ENCODE results near the gene CORO2B.

CORO2B gene

DNA sequence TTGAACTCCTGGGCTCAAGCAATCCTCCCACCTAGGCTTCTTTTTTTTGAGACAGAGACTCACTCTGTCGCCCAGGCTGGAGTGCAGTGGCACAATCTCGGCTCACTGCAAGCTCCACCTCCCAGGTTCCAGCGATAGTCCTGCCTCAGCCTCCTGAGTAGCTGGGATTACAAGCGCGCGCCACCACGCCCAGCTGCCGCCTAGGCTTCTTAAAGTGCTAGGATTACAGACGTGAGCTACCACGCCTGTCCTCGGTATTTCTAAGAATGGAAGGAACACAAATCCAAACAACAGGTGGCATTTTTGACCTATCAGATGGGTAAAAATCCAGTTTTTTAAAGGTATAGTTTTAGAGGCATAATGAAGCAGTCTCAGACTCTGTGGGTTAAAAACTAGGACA, 128.1 kb downstream of the CORO2B start:
- no peak for DNase-seq

DNA sequence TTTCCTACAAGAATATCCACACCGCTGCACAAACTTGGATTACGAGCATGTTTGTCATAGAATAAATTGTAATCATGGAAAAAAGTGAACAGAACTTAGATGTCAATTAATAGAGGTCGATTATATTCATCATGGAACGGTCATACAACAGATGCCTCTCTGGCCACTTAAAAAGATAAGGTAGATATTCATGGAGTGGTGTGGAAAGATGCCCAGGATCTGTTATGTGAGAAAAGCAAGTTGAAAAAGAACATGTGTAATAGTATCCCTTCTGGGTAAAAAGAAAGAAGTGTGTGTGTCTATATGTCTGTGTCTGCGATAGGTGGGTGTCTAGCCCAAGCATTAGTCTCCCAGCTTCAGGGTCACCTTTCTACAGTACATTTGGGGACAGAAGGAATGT, 128.6 kb downstream of the CORO2B start:
- DNase-seq = no peak

DNA sequence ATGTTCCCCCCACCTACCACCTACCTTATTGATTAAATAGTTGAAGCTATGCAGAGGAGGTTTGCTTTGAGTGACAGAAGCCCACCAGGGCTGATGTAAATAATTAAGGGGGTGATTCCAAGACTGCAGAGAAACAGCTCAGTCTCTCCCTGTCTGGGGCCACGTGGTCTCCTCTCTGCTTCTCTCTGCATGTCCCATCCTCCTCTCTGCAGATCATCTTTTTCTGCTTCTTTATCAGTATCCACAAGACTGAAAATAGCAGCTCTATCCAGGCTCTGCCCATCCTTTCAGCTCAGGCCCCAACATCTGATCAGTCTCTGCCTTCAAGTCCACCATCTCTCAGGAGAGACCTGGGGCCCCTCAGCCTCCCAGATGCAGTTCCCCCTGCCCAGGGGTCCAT, 131.1 kb downstream of the CORO2B start:
- DNase-seq = no peak

DNA sequence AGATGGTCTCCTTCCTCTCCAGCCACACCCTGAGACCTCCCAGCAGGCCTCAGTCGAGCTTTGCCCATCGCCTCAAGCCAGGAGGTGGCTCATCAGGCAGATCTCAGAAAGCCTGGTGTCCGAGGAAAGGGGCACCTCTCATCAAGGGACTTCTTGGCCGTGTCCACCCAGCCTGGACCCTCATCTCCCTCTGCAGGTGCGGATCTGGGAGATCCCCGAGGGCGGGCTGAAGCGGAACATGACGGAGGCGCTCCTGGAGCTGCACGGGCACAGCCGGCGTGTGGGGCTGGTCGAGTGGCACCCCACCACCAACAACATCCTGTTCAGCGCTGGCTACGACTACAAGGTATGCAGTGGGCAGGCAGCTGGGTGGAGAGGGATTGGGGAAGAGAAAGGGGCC, 131.7 kb downstream of the CORO2B start:
- no peak for DNase-seq

DNA sequence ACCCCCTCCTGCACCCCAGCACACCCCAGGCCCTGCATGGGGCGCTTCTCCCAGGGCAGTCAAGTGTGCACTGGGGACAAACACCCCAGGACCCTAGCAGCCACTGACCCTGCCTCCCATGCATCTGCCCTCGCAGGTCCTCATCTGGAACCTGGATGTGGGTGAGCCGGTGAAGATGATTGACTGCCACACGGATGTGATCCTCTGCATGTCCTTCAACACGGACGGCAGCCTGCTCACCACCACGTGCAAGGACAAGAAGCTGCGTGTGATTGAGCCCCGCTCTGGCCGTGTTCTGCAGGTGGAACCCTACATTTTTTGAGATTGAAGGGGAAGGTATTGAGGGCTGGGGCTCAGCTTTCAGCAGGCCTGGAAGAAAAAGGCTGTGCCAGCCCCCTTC, 132.6 kb downstream of the CORO2B start:
- no peak for DNase-seq

DNA sequence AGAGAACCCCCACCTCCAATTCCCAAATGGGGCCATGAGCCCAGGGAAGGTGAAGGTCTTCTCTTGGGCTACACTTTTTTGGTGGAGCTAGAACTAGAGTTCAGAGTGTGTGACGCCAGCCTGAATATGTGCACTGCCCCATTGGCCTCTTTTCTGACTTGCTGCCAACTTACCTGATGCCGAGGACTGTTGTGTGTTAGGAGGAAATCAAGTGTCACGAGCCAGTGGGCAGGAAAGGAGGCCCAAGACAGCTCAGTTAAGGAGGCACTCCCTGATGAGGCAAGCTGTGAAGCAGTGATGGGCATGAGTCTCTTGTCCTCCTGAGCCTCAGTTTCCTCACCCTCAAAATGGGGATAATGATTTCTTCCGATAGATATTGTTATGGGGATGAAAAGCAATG, 134.1 kb downstream of the CORO2B start:
- DNase-seq = no peak

DNA sequence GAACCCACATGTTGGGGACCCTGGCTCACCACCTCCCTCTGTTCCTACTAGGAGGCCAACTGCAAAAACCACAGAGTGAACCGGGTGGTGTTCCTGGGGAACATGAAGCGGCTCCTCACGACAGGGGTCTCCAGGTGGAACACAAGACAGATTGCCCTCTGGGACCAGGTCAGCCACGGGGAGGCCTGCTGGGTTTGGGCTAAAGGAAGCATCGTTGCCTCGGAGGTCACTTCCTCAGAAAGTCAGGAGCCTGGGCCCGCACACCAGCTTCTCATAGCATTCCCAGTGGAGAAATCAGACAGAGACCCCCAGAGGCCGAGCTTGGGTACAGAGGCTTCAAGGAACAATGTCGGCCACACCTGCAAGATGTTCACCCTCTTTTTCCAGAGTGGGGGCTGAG, 135.1 kb downstream of the CORO2B start:
- no peak for DNase-seq

DNA sequence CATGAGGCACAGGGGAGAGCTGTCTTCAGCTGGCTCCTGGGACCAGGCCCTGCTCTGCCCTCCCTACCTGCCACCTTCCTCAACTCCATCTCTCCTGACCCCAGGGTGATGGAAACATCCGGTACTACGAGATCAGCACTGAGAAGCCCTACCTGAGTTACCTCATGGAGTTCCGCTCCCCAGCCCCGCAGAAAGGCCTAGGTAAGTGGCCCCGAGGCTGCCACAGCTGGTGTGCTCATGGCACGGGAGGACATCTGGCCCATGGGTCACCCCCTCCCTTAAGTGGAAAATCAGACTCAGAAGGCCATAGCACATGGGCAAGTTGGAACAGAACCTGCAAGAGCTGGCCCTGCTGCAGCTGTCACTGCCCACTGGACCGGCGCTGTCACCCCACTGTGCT, 136.3 kb downstream of the CORO2B start:
- no peak for DNase-seq

DNA sequence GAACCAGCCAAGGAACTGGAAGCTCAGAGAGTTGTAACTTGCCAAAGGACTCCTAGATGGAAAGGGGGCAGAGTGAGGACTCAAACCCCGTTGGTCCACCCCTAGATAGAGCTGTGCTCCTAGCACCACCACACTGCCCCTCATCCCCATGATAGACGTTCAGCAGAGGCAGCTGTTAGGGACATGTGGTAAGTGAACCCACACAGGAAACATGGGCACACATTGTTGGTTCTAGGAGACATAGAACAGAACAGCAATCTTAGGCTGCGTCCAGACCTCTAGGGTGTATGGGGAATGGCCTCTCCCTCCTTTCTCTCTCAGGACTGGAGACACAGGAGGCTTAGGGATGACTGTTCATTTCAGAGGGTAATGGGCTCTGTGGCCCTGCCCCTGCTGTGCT, 139.2 kb downstream of the CORO2B start:
- DNase-seq = no peak

DNA sequence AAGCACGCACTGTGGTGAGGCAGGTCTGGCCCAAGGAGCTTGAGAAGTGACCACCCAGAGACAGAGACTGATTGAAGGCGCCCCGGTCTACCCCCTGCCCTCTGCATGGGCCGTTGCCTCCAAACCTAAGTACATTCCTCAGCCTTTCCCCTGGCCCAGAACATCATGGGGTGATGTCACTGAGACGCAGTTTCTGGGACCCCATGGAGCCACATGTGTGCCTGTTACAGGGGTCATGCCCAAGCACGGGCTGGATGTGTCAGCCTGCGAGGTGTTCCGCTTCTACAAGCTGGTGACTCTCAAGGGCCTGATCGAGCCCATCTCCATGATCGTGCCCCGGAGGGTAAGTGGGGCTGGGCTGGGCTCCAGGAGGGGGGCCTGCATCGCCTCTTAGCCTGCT, 139.7 kb downstream of the CORO2B start:
- no peak for DNase-seq

DNA sequence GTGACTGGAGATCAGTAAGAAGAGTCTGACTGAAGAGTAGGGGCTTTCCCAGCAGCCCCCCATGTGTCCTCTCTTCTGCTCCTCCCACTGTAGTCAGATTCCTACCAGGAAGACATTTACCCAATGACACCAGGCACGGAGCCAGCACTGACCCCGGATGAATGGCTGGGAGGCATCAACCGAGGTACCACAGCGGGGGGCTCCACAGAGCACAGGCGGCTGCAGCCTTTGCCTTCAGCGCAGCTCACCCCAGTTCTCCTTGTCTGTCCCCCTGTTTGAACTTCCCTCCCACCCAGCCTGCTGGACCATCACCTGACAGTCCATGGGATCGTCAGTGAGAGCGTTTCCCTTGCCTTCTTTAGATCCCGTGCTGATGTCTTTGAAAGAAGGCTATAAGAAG, 140.3 kb downstream of the CORO2B start:
- no peak for DNase-seq

DNA sequence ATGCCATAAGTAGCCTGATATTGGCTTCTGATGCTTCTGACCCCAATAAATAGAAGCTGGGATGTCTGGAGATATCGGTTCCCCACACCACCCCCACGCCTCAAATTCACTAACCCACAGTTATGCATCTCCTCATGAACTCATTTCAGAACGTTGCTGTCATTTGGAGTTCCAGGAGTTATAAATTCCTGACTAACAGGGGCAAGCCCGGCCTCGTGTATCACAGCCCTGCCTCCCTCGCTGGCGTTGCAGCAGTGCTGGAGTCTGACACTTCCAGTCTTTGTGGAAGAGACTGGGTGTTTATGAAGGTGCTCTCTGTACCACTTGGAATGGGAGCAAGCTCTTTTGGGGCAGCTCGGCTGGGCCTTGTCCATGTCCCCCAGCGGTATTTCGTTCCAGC, 140.9 kb downstream of the CORO2B start:
- no peak for DNase-seq

DNA sequence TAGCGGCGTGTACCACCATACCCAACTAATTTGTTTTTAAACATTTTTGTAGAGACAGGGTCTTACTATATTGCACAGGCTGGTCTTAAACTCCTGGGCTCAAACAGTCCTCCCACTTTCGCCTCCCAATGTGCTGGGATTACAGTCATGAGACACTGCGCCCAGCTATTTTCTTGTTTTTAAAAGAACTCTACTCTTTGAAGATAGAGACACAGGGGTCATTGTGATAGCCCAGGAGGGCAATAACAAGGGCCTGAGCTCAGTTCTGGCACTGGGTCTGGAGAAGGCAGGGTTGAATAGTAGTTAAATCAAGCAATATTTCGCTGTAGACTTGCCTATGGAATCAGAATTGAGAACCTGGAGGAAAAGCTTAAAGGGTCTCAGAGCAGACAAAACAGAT, 143.1 kb downstream of the CORO2B start:
- no peak for DNase-seq

DNA sequence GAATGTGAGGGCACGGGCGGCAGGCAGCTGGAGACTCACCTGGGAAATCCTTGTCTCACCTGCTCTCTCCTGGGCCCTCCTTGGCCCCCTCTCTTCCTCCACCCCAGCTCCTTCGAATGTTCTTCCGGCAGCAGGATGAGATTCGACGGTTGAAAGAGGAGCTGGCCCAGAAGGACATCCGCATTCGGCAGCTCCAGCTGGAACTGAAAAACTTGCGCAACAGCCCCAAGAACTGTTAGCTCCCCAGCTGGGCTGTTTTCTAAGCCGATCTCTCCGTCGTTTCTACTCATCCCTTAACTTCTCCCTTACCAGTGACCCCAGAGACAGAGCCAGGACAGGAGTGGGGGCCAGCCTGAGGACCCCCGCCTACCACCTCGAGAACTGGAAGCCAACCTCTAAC, 146.9 kb downstream of the CORO2B start:
- DNase-seq = no peak

DNA sequence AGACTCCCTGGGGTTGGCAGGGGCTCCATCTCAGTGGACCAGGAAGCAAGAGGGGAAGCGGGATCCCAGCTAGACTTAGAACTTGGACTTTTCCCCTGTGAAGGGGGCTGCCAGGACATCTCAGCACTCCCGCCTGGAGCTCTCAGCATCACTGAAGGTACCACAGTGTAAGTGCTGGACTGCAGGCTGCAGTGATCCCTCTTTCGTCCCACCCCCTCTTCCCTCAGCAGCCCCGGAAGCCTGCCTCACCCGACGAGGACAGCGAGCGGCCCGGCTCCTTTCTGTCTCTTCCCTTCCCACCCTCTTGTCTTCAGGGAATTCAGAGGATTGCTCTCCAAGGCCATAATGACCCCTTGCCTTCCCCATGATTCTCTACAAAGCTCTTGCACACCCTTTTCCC, 147.5 kb downstream of the CORO2B start:
- no peak for DNase-seq

DNA sequence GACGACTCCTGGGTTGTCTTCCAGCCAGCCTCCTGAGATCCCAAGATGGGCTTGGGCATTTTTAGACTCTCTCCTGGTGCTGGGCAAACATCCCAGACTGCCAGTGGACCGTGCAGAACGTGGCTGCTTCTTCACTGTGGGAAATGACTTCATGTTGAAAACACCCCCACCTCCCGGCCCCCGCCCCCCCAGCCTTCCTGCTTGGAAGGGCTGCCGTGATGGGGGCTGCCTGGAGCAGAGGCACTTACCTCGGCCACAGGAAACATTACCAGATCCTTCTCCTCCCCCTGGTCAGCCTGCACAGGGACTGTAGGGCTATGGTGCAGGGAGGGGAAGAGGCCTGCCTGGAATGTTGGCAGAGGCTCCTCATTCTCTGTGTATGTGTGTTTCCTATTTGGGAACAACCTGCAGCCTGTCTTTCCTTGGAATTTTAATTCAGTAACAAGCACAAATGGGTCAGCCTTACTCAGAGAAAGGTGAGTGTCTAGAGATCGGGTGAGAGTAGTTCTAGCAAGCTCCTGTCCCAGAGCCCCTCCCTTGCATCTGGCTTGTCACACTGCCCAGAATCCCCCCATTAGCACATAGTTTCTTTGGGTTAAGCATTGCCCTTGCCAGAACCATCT, 151.1 kb downstream of the CORO2B start:
- no peak for DNase-seq

DNA sequence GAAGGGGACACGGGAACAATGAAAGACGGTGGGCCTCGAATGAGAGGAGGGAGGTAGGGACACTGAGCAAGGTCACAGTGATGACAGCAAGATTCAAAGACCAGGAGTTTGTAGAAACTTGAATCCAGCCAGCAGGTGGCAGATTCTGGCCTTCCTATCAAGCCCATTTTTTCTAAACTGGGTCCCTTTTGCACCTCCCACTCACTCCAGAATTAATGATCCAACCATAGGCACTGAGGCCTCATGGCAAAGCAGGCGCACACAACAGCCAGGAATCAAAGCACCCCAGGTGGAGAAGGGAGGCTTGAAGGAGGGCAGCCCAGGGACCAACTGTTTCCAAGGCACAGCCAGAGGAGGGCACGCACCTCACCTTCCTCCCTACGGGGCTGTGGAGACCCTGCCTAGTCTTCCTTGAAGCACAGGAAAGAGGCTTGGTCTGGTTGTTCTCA, 151.7 kb downstream of the CORO2B start:
- no peak for DNase-seq

DNA sequence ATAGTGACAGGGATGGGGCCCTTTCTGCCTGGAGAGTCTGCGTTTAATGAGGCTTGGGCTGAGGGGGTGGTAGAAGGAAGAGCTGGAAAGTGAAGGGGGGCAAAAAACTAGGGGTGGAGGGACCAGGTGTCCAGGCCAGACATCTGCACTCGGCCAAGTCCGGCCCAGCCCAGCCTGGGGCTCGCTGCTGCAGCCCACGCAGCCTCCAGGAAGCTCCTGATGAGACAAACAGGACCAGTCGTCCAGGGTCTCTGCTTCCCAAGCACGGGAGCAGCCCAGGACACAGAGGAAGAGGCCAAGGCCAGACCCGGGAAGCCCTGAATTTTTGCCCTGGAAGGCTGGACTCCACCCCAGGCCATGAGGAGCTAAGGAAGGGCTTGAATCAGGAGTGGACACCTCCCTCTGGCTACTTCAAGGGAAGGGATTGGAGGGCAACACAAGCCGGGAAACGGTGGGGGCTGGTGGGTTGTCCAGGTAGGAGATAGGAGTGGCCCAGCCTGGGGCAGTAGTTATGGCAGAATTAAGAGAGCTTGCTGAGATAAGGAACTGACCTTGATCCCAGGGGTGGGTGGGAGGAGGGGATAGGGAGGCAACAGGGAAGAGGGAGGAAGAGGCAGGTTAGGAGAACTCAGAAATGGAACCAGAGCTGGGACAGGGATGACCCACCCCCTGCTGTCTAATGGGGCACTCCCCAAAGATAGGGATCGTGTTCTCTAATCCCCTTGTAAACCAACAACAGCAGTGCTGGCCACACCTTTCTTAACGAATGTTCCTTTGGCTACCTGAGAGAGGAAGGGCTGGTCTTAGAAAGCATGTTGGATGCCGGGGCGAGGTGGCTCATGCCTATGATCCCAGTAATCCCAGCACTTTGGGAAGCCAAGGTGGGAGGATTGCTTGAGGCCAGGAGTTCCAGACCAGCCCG, 152.4 kb downstream of the CORO2B start:
- DNase-seq = no peak

DNA sequence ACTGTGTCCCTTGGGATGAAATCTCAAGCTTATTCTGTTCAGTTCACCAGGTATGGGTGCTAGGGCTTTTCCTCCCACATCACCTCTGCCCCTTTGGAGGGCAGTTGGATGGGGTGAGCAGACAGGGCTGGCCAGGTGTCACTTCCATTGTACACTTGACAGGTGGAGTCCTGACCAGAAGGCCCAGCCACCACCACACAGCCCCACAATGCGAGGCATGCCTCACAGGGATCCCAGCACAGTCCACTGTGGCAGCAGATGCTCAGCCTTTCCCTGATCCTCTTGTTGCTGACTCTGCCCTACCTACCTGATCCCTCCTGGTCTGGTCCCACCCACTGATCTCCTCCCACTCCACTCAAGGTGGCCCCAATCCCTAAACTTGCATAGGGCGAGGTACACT, 153.7 kb downstream of the CORO2B start:
- no peak for DNase-seq

DNA sequence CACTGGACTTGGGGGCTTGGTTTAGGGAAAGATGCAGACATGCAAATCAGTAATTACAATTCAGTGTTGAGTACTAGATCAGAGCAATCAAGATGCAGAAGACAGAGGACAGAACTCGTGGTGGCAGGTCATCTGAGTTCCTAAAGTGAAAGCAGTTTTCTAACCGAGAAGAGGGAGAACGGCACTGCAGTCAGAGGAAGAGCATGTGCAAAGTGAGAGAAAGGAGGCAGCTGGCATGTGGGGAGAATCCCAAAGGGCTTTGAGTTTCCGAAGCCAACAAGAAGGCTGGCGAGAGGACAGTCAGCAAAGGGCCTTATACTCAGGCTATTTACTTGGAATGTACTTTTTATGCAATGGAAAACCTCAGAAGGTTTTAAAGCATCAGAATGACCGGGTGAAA, 154.9 kb downstream of the CORO2B start:
- DNase-seq = no peak

DNA sequence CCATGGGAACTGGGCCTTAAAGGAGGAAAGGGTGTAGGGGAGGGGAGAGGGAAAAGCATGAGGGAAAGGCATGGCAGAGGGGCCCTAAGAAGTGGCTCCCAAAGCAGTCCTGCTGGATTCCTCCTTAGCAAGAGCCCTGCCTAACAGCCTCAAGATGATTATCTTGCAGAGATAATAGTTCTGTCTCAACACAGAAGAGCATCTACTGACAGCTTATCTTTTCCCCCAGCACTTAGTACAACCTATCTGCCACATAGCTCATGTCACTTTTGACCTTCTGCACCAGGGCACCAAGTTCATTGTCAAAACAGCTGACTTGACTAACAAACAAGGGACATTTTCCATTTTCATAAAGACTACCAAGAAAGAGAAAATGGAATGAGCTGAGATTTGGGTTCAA, 155.6 kb downstream of the CORO2B start:
- DNase-seq = no peak

DNA sequence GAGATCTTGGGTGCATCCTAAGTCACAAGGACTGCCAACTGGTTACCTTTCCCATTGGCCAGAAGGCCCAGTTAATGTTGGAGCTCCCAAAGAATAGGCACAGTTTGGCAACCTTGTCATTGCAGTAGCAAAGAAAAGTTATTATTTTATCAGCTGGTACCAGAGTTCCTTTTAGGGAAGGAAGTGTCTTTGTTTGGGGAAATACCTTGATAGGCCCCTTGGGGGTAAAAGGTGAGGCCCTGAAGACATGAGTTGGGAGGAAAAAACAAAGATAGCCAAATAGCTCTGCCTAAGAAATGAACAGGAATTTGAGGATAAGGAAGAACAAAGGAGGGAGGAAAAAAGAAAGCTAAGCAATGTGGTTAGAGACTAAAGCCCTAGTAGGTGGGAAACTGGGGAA, 156.1 kb downstream of the CORO2B start:
- no peak for DNase-seq

DNA sequence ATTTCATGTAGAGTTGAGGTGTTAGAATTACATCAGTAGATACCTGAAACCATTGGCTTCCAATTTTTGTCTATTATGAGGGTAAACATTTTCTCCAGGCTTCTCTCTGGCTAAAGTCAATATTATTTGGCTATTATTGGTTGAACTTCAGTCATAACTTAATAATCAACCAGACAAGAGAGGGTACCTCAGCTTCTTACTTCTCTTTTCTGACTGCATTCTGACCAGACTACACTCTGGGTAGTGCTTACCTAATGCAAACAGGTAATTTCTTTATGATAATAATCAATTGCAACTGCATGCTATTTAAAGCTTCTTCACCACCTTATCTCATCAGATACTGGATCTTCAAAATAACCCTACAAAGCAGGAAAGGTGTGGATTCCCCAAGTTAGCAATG, 156.8 kb downstream of the CORO2B start:
- DNase-seq = no peak

DNA sequence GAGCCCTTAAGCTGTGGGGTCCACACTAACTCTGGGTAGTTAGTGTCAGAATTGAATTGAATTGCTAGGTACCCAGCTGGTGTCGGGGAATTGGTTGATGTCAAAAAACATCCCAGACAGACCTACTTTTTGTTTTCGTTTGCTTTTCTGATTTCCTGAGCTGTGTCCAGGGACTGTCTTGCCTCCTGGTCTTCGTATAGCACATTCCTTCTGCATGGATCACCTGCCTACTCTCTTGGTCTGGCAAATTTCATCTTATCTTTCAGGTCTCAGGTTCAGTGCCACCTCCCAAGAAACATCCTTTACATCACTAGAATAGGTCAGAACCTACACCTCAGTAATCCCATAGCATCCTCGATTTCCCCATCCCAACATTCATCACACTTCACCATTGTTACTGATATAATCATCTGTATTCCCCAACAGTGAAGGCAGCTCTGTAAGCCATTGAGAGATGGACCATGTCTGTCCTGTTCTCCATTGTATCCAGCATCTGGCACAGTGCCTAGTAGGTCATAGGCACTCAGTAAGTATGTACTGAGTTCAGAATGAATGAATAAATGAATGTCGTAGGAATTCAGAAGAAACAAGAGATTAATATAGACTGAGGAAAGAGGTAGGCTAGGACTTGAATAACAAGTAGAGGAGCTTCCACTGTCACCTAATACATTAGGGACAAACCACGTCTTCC, 160.7 kb downstream of the CORO2B start:
- DNase-seq = no peak

Data from activated CD4-positive, alpha-beta T cell treated with anti-CD3 and anti-CD28 coated beads for 1 hour (primary cell).